Brain microvascular endothelial cell (primary cell): ENCODE measurements around the gene GNPTAB.

Source experiments
- DNase-seq: peaks from one replicate; pipeline ENCODE4 v3.0.0-alpha.2; 2020
- H3K27ac ChIP-seq: fragments of 250-450 bp; sonication (Bioruptor Pico); 2 replicates; pipeline ENCODE4 v1.5.1; 2020; ENCODE audit warnings: mild to moderate bottlenecking, moderate library complexity
- H3K27me3 ChIP-seq: fragments of 250-450 bp; sonication (Bioruptor Pico); replicated peaks from 2 replicates; pipeline ENCODE4 v1.5.1; 2020; ENCODE audit warnings: mild to moderate bottlenecking
- H3K36me3 ChIP-seq: fragments of 250-450 bp; sonication (Bioruptor Pico); replicated peaks from 2 replicates; pipeline ENCODE4 v1.5.1; 2020; ENCODE audit warnings: mild to moderate bottlenecking
- H3K4me3 ChIP-seq: 2 replicates; pipeline ENCODE4 v1.5.1; 2011; ENCODE audit warnings: low read depth, mild to moderate bottlenecking, control low read depth, low read length, moderate library complexity
- CTCF ChIP-seq: IDR thresholded peaks from 2 replicates; pipeline ENCODE4 v1.5.1; 2011; ENCODE audit warnings: low read depth, mild to moderate bottlenecking, moderate library complexity, low read length, control low read depth, inconsistent platforms; ENCODE audit errors: missing control alignments
- in situ Hi-C: cut with HindIII; loops from 2 replicates; pipeline ENCODE4 v1.10.0; 2017; ENCODE audit warnings: low sequenced_read_pairs, low pct_ligation_motif_present

The GNPTAB gene

GRCh38 chr12:101777978-101778377 is 52.8 kb downstream of the GNPTAB start:
- Histone ChIP-seq H3K36me3 (no peaks in the 10 kb centered on the region), H3K4me3 (no peak overlapping the region), H3K27me3 (no peaks in the 10 kb centered on the region), H3K27ac (no peak overlapping the region)
- DNase-seq, result no peak
- in situ Hi-C loops, result no loop called here
- no peak for TF ChIP-seq CTCF

- Histone ChIP-seq H3K27me3 (no peaks in the 10 kb centered on the region), H3K27ac (no peak overlapping the region), H3K36me3 (no peaks in the 10 kb centered on the region), H3K4me3 (no peak overlapping the region)
- in situ Hi-C loops, result no loop called here
- DNase-seq, result no peak
- no peak for TF ChIP-seq CTCF
Observed at GRCh38 chr12:101777485-101777884, 53.3 kb downstream of the GNPTAB start.

GRCh38 chr12:101775816-101776215 is 54.9 kb downstream of the GNPTAB start:
- no peak for TF ChIP-seq CTCF
- no peak overlapping the region for H3K27ac ChIP-seq
- in situ Hi-C loops, result no loop called here
- no peak for DNase-seq
- no peaks in the 10 kb centered on the region for H3K27me3 ChIP-seq
- H3K4me3 ChIP-seq, result no peak overlapping the region
- no peaks in the 10 kb centered on the region for H3K36me3 ChIP-seq

GRCh38 chr12:101773650-101774162 is 57.1 kb downstream of the GNPTAB start:
- TF ChIP-seq CTCF, result peak; percentile 89
- in situ Hi-C loops, result no loop called here
- peak; percentile 56 for DNase-seq
- Histone ChIP-seq H3K4me3 (no peak overlapping the region), H3K27ac (no peak overlapping the region), H3K36me3 (peaks cover 9% of the 10 kb centered on the region), H3K27me3 (no peaks in the 10 kb centered on the region)

- no peak for TF ChIP-seq CTCF
- in situ Hi-C loops, result no loop called here
- no peaks in the 10 kb centered on the region for H3K27me3 ChIP-seq
- DNase-seq, result no peak
- no peak overlapping the region for H3K27ac ChIP-seq
- no peak overlapping the region for H3K4me3 ChIP-seq
- peaks cover 9% of the 10 kb centered on the region for H3K36me3 ChIP-seq
Observed at GRCh38 chr12:101772012-101772775, 58.6 kb downstream of the GNPTAB start.
